WTC11 (cell line): ENCODE results near the gene SLC17A5. TPM values are rescaled to one million over a fixed set of nuclear protein-coding genes. Genes with fewer than 3 reads are reported as not detected.
A peak's percentile ranks its signal among the peaks of the same experiment; 100 is the strongest.

ENCODE experiments used
- ATAC-seq: fragments of 200-7000 bp; cut with Tn5 transposase; 2 replicates; pipeline ENCODE4 v1.10.0; 2021; ENCODE audit warnings: mild to moderate bottlenecking, moderate library complexity
- CTCF ChIA-PET: fragments of 300-600 bp; sonication (Branson Sonifier 250); formaldehyde crosslinking; loops from one replicate; lab custom pipeline; 2021; ENCODE audit warnings: antibody characterized with exemption; lab: Charles Lee
- POLR2A ChIA-PET: fragments of 350-600 bp; sonication (Branson Sonifier 250); formaldehyde crosslinking; loops from one replicate; lab custom pipeline; 2021; ENCODE audit warnings: antibody characterized with exemption; lab: Charles Lee
- DNase-seq: peaks from one replicate; pipeline ENCODE4 v3.0.0; 2021; ENCODE audit warnings: low spot score
- H3K27ac Mint-ChIP-seq: 2 replicates; pipeline ENCODE4 v1.8.0; 2021; ENCODE audit warnings: mixed read lengths
- H3K27me3 Mint-ChIP-seq: 2 replicates; pipeline ENCODE4 v1.8.0; 2021; ENCODE audit warnings: low read depth, mild to moderate bottlenecking, moderate library complexity, mixed read lengths
- H3K36me3 Mint-ChIP-seq: 2 replicates; pipeline ENCODE4 v1.8.0; 2021; ENCODE audit warnings: mixed read lengths
- H3K4me1 Mint-ChIP-seq: 2 replicates; pipeline ENCODE4 v1.8.0; 2022; ENCODE audit warnings: mixed read lengths
- H3K4me3 Mint-ChIP-seq: 2 replicates; pipeline ENCODE4 v1.8.0; 2021; ENCODE audit warnings: mild to moderate bottlenecking, moderate library complexity, mixed read lengths
- H3K9me3 Mint-ChIP-seq: 2 replicates; pipeline ENCODE4 v1.8.0; 2021; ENCODE audit warnings: mixed read lengths
- EMX1 ChIP-seq: fragments of 250-450 bp; sonication (Bioruptor Pico); IDR thresholded peaks from 2 replicates; pipeline ENCODE4 v1.8.0; 2021; ENCODE audit warnings: mild to moderate bottlenecking
- ESRRA ChIP-seq: sonication (generic); formaldehyde crosslinking; IDR thresholded peaks from 2 replicates; pipeline ENCODE4 v1.8.1; 2022; ENCODE audit warnings: mild to moderate bottlenecking, missing genetic modification reagents, borderline replicate concordance
- GRHL2 ChIP-seq: fragments of 250-450 bp; sonication (Bioruptor Pico); IDR thresholded peaks from 2 replicates; pipeline ENCODE4 v1.8.0; 2022; ENCODE audit warnings: mild to moderate bottlenecking, moderate library complexity; ENCODE audit not compliant: insufficient replicate concordance, severe bottlenecking
- GTF2I ChIP-seq: fragments of 250-450 bp; sonication (Bioruptor Pico); conservative IDR thresholded peaks from 2 replicates; pipeline ENCODE4 v1.4.0; 2021; ENCODE audit warnings: mild to moderate bottlenecking
- IRF1 ChIP-seq: sonication (generic); formaldehyde crosslinking; IDR thresholded peaks from 2 replicates; pipeline ENCODE4 v1.8.0; 2023; ENCODE audit warnings: missing genetic modification reagents
- JUN ChIP-seq: sonication (generic); formaldehyde crosslinking; IDR thresholded peaks from 2 replicates; pipeline ENCODE4 v1.8.0; 2023; ENCODE audit warnings: mild to moderate bottlenecking, missing genetic modification reagents
- PREB ChIP-seq: sonication (generic); formaldehyde crosslinking; IDR thresholded peaks from 2 replicates; pipeline ENCODE4 v1.8.1; 2022; ENCODE audit warnings: mild to moderate bottlenecking, missing genetic modification reagents, moderate library complexity, borderline replicate concordance
- SMAD4 ChIP-seq: sonication (generic); formaldehyde crosslinking; IDR thresholded peaks from 2 replicates; pipeline ENCODE4 v1.8.0; 2022; ENCODE audit warnings: mild to moderate bottlenecking, missing genetic modification reagents
- SP1 ChIP-seq: sonication (generic); formaldehyde crosslinking; conservative IDR thresholded peaks from 2 replicates; pipeline ENCODE4 v1.8.1; 2022; ENCODE audit warnings: missing genetic modification reagents
- USF1 ChIP-seq: sonication (generic); formaldehyde crosslinking; IDR thresholded peaks from 2 replicates; pipeline ENCODE4 v1.8.0; 2022; ENCODE audit warnings: mild to moderate bottlenecking, missing genetic modification reagents
- ZNF281 ChIP-seq: sonication (generic); formaldehyde crosslinking; IDR thresholded peaks from 2 replicates; pipeline ENCODE4 v1.8.0; 2023; ENCODE audit warnings: mild to moderate bottlenecking, missing genetic modification reagents
- ZNF396 ChIP-seq: fragments of 250-450 bp; sonication (Bioruptor Pico); IDR thresholded peaks from 2 replicates; pipeline ENCODE4 v1.8.0; 2021; ENCODE audit warnings: mild to moderate bottlenecking, moderate library complexity, borderline replicate concordance
- ZNF416 ChIP-seq: fragments of 250-450 bp; sonication (Bioruptor Pico); IDR thresholded peaks from 2 replicates; pipeline ENCODE4 v1.9.0; 2021; ENCODE audit warnings: mild to moderate bottlenecking, inconsistent platforms
- ZNF671 ChIP-seq: fragments of 250-450 bp; sonication (Bioruptor Pico); IDR thresholded peaks from 2 replicates; pipeline ENCODE4 v1.8.0; 2021; ENCODE audit warnings: mild to moderate bottlenecking
- ZSCAN18 ChIP-seq: fragments of 250-450 bp; sonication (Bioruptor Pico); IDR thresholded peaks from 2 replicates; pipeline ENCODE4 v2.1.2; 2022; ENCODE audit warnings: mild to moderate bottlenecking, moderate library complexity
- total RNA-seq: library from RNA; stranded (reverse); gene quantifications from 3 replicates; pipeline ENCODE4 v1.2.3, GENCODE V29; 2021
- TF ChIP-seq, protein P1 (sequence below): sonication (generic); formaldehyde crosslinking; IDR thresholded peaks from 2 replicates; pipeline ENCODE4 v1.8.0; 2022; ENCODE audit warnings: mild to moderate bottlenecking, missing genetic modification reagents
- TF ChIP-seq, protein P2 (sequence below): fragments of 250-450 bp; sonication (Bioruptor Pico); IDR thresholded peaks from 2 replicates; pipeline ENCODE4 v1.8.0; 2021; ENCODE audit warnings: mild to moderate bottlenecking
- TF ChIP-seq, protein P3 (sequence below): sonication (generic); formaldehyde crosslinking; conservative IDR thresholded peaks from 2 replicates; pipeline ENCODE4 v1.8.1; 2022; ENCODE audit warnings: mild to moderate bottlenecking, missing genetic modification reagents
- TF ChIP-seq, protein P4 (sequence below): sonication (generic); formaldehyde crosslinking; IDR thresholded peaks from 2 replicates; pipeline ENCODE4 v1.8.1; 2022; ENCODE audit warnings: mild to moderate bottlenecking, moderate library complexity, missing genetic modification reagents

The SLC17A5 gene
- total RNA-seq, 1 experiment from 2014 or later, result 9.3 TPM

DNA sequence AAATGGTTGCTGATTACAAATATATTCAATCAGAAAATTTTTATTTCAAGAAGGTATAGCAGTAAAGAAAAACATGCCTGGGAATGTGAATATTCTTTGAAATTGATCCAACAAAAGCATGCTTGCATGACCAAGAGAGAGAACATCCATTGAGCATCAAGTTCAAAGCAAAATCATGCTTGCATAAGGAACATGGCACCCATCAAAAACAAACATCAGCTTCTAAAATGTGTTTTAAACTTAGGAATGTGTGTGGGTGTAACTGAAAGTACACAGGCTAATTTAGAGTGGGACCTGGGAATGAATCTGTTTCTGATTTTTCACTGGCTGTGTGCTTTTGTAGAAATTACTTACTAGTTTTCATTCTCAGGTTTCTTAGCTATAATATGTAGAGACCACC lies 5.6 kb downstream of the SLC17A5 start (continued):
- TF ChIP-seq, protein P1, sequence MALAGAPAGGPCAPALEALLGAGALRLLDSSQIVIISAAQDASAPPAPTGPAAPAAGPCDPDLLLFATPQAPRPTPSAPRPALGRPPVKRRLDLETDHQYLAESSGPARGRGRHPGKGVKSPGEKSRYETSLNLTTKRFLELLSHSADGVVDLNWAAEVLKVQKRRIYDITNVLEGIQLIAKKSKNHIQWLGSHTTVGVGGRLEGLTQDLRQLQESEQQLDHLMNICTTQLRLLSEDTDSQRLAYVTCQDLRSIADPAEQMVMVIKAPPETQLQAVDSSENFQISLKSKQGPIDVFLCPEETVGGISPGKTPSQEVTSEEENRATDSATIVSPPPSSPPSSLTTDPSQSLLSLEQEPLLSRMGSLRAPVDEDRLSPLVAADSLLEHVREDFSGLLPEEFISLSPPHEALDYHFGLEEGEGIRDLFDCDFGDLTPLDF (CRISPR knock-in tag), result no peak

- ChIA-PET CTCF (interaction anchor here (0.6 to 1.5 kb wide), 5 partner anchors 9 to 923 kb away, joined by 3 to 5 read pairs (median 4); partner anchors contain the start of gene SLC17A5), POLR2A (interaction anchor here (0.6 to 0.7 kb wide), 2 partner anchors 95 to 123 kb away, joined by 4 to 5 read pairs; no protein-coding TSS in a partner anchor)
- peaks cover 16% of the 10 kb centered on the region for H3K36me3 Mint-ChIP-seq
- H3K27me3 Mint-ChIP-seq, result no peaks in the 10 kb centered on the region
- H3K4me3 Mint-ChIP-seq, result peak overlapping the region; percentile 75
- H3K27ac Mint-ChIP-seq, result no peak overlapping the region
- peaks cover 11% of the 10 kb centered on the region for H3K4me1 Mint-ChIP-seq
- TF ChIP-seq, protein P2, sequence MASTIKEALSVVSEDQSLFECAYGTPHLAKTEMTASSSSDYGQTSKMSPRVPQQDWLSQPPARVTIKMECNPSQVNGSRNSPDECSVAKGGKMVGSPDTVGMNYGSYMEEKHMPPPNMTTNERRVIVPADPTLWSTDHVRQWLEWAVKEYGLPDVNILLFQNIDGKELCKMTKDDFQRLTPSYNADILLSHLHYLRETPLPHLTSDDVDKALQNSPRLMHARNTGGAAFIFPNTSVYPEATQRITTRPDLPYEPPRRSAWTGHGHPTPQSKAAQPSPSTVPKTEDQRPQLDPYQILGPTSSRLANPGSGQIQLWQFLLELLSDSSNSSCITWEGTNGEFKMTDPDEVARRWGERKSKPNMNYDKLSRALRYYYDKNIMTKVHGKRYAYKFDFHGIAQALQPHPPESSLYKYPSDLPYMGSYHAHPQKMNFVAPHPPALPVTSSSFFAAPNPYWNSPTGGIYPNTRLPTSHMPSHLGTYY, result no peak
- no peak for TF ChIP-seq JUN (CRISPR knock-in tag)
- TF ChIP-seq, protein P3, sequence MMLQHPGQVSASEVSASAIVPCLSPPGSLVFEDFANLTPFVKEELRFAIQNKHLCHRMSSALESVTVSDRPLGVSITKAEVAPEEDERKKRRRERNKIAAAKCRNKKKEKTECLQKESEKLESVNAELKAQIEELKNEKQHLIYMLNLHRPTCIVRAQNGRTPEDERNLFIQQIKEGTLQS (CRISPR knock-in tag), result no peak
- TF ChIP-seq GRHL2 (CRISPR knock-in tag), result no peak
- TF ChIP-seq ZNF671, result no peak
- TF ChIP-seq EMX1 (CRISPR knock-in tag), result no peak
- TF ChIP-seq ZNF416 (CRISPR knock-in tag), result no peak
- TF ChIP-seq, protein P4, sequence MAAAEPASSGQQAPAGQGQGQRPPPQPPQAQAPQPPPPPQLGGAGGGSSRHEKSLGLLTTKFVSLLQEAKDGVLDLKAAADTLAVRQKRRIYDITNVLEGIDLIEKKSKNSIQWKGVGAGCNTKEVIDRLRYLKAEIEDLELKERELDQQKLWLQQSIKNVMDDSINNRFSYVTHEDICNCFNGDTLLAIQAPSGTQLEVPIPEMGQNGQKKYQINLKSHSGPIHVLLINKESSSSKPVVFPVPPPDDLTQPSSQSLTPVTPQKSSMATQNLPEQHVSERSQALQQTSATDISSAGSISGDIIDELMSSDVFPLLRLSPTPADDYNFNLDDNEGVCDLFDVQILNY (CRISPR knock-in tag), result no peak
- TF ChIP-seq PREB, result no peak
- no peak for TF ChIP-seq IRF1 (CRISPR knock-in tag)
- TF ChIP-seq USF1 (CRISPR knock-in tag), result no peak
- TF ChIP-seq ZNF281 (CRISPR knock-in tag), result no peak
- TF ChIP-seq ESRRA (CRISPR knock-in tag), result no peak
- no peak for TF ChIP-seq ZNF396 (CRISPR knock-in tag)
- no peak for TF ChIP-seq SP1
- TF ChIP-seq ZSCAN18 (CRISPR knock-in tag), result no peak
- TF ChIP-seq SMAD4 (CRISPR knock-in tag), result no peak
- no peak for TF ChIP-seq GTF2I
- DNase-seq (no peak), ATAC-seq (peak; percentile 52)
- no peaks in the 10 kb centered on the region for H3K9me3 Mint-ChIP-seq
Measured at GRCh38 chr6:73644941-73645591, 8.7 kb downstream of the SLC17A5 start.
